ENCODE results near the gene MMP20. TPM values are rescaled to one million over a fixed set of nuclear protein-coding genes. Genes with fewer than 3 reads are reported as not detected.

Gene MMP20
- total and polyA plus RNA-seq, 2 of the 13 experiments (the other 11 are each of a cell fraction or from before 2014, with no cell fraction given): 0.05 TPM; not detected in 1

DNA sequence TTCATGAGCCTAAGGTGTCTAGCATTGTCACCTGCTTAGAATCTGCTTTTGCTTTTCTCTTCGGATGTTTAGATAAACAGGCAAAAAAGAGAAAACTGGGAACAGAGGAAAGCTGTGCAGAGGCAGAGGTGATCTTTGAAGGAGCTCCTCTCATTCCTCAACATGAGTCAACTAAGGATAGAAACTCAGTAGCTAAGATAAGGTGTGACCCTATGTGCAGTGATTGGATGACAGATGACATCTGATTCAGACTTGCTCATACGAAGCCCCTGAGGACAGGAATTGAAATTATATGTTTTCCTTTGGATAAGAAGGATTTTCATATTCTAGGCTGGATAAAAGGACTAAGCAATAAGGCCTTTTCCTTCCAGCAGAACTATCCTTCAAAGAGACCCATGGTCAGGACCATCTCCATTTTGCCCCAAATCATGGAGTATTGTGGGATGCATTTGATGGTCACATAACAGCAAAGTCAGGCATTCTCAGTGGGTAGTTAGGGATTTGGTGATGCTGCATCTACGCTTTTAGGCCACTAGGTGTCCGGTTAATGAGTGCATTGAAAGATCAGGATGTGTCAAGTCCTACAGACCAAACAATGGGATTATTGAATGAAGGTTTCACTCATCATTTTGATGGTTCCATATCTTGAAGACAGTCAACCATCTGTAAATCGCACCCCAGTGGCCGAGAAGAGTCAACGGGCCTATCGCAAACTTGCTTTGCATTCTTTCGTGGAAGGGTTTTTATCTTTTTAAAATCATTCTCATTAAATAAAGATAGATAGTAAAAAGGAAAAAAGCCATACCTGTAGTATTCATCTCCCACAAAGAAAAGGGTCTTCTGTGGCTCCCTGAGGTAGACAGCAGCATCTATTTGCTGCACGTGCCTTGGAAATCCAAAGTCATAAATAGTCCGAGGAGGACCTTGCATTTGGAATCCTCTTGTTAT, 32.2 kb downstream of the MMP20 start (continued):
- TF ChIP-seq, protein P1, sequence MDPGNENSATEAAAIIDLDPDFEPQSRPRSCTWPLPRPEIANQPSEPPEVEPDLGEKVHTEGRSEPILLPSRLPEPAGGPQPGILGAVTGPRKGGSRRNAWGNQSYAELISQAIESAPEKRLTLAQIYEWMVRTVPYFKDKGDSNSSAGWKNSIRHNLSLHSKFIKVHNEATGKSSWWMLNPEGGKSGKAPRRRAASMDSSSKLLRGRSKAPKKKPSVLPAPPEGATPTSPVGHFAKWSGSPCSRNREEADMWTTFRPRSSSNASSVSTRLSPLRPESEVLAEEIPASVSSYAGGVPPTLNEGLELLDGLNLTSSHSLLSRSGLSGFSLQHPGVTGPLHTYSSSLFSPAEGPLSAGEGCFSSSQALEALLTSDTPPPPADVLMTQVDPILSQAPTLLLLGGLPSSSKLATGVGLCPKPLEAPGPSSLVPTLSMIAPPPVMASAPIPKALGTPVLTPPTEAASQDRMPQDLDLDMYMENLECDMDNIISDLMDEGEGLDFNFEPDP (CRISPR knock-in tag; conservative IDR thresholded peaks at IDR 0.05): no peak

DNA sequence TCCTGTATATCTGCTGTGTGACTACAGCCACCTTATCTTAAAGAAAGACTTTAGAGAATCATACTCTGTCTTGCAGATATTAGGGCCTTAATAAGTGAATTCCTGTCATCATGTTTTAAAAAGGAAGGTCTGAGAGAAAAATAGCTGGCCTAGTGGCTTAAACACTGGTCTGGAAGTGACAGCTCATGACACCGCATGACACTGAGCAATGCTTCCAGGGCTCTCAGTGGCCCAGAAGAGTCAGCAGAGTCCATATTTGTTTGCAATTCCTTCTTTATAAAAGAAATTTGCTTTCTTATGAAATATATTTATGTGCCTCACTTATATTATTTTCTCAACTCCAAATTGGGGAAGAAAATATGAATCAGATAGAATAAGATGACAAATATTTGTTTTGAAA, 33.0 kb downstream of the MMP20 start:
- intact Hi-C loops (cut with micrococcal nuclease; ENCODE audit: unreplicated experiment) (no loop called here), in situ Hi-C loops (cut with HindIII; ENCODE audit: extremely low pct_ligation_motif_present, low pct_unique_long_range_greater_than_20kb) (no loop called here)
- Histone ChIP-seq H3K27me3 (ENCODE audit: control insufficient read depth in 1 of 2, insufficient read depth in 2 of 2, low read length in 2 of 2) (no peaks in the 10 kb centered on the region), H3K27ac (ENCODE audit: extremely low read length, insufficient read depth, low read length) (no peak overlapping the region), H3K4me1 (ENCODE audit: insufficient read depth, low read length) (peaks cover 13% of the 10 kb centered on the region), H2AFZ (ENCODE audit: low read length) (no peak overlapping the region), H3K36me3 (replicated peaks in 1 of 2; ENCODE audit: control insufficient read depth in 1 of 2, insufficient read depth in 2 of 2, low read length in 2 of 2) (no peaks in the 10 kb centered on the region), H3K4me3 (replicated peaks in 1 of 3; ENCODE audit: insufficient read depth in 1 of 3, low read depth in 2 of 3, low read length in 3 of 3) (no peak overlapping the region), H3K4me2 (ENCODE audit: low read depth, low read length) (no peak overlapping the region), H3K9me3 (ENCODE audit: low read length) (no peaks in the 10 kb centered on the region), H3K9ac (ENCODE audit: insufficient read depth, low read depth, low read length) (no peak overlapping the region), H4K20me1 (ENCODE audit: insufficient read depth, low read length) (no peaks in the 10 kb centered on the region), H3K79me2 (ENCODE audit: insufficient read depth, low read length) (no peaks in the 10 kb centered on the region)
- ChIA-PET POLR2A (no interaction called here), CTCF (ENCODE audit: low intra/inter-chr PET ratio, low total read pairs) (interaction anchor here (2.1 to 2.5 kb wide), 2 partner anchors 21 to 74 kb away, joined by 16 to 24 read pairs; no protein-coding TSS in a partner anchor)
- TF ChIP-seq ZFP82 (CRISPR knock-in tag; IDR thresholded peaks at IDR 0.05; ENCODE audit: borderline replicate concordance) (no peak), ZNF230 (CRISPR knock-in tag; IDR thresholded peaks at IDR 0.05) (no peak), TRIM24 (CRISPR knock-in tag; IDR thresholded peaks at IDR 0.05) (no peak), ZNF772 (CRISPR knock-in tag; IDR thresholded peaks at IDR 0.05) (no peak), JUNB (CRISPR knock-in tag; IDR thresholded peaks at IDR 0.05; ENCODE audit: borderline replicate concordance) (no peak), NONO (IDR thresholded peaks at IDR 0.05) (no peak), NONO (CRISPR knock-in tag; conservative IDR thresholded peaks at IDR 0.05) (no peak), MED13 (CRISPR knock-in tag; IDR thresholded peaks at IDR 0.05) (no peak), ZNF747 (CRISPR knock-in tag; IDR thresholded peaks at IDR 0.05; ENCODE audit: borderline replicate concordance) (no peak), CCDC6 (CRISPR knock-in tag; IDR thresholded peaks at IDR 0.05) (no peak), CEBPG (CRISPR knock-in tag; IDR thresholded peaks at IDR 0.05) (no peak), BCL6 (CRISPR knock-in tag; IDR thresholded peaks at IDR 0.05) (no peak), MTF2 (CRISPR knock-in tag; IDR thresholded peaks at IDR 0.05; ENCODE audit: borderline replicate concordance) (no peak)
- TF ChIP-seq, protein P2, sequence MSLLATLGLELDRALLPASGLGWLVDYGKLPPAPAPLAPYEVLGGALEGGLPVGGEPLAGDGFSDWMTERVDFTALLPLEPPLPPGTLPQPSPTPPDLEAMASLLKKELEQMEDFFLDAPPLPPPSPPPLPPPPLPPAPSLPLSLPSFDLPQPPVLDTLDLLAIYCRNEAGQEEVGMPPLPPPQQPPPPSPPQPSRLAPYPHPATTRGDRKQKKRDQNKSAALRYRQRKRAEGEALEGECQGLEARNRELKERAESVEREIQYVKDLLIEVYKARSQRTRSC (CRISPR knock-in tag; IDR thresholded peaks at IDR 0.05; ENCODE audit: low read depth): no peak
- BruUV-seq (replicated peaks): no TSS peak
- FAIRE-seq (no peak), DNase-seq (ENCODE audit: low spot score) (no peak), ATAC-seq (no peak)
- WGBS (ENCODE audit: low lambda C conversion rate): 100% methylated on average over 1 of the region's 1 CpG

All from HepG2 (cell line).